ENCODE results near the gene SLC17A1. TPM values are rescaled to one million over a fixed set of nuclear protein-coding genes. Genes with fewer than 3 reads are reported as not detected.
A peak's percentile ranks its signal among the peaks of the same experiment; 100 is the strongest.

Gene SLC17A1
- total and polyA plus RNA-seq, 12 donors = 0.06 to 1.0 (median 0.23) TPM; not detected in 7

- Histone ChIP-seq H3K27ac (no peak overlapping the region), H3K4me1 (replicated peaks in 1 of 2) (no peaks in the 10 kb centered on the region), H3K36me3 (replicated peaks in 1 of 2) (no peaks in the 10 kb centered on the region), H3K9me3 (replicated peaks in 1 of 3) (no peaks in the 10 kb centered on the region), H3K4me3 (no peak overlapping the region), H3K27me3 (no peaks in the 10 kb centered on the region)
- DNase-seq = no peak
- TF ChIP-seq CTCF (IDR thresholded peaks at IDR 0.05) (no peak), POLR2A (IDR thresholded peaks at IDR 0.05) (no peak)
- 65 to 83% (median 74%) methylated on average over 2 of the region's 2 CpGs for WGBS, 4 donors
- intact Hi-C loops (cut with DNase I) = no loop called here
These were observed 12.7 kb upstream of the SLC17A1 start for GRCh38 chr6:25844518-25844917.

- H3K27me3 ChIP-seq = no peaks in the 10 kb centered on the region
- no peak for DNase-seq
- H3K4me1 ChIP-seq (replicated peaks in 1 of 2) = no peaks in the 10 kb centered on the region
- 86 to 100% (median 94%) methylated on average over 1 of the region's 1 CpG for WGBS, 4 donors
- no peak for TF ChIP-seq POLR2A (IDR thresholded peaks at IDR 0.05)
- no peaks in the 10 kb centered on the region for H3K36me3 ChIP-seq (replicated peaks in 1 of 2)
- H3K27ac ChIP-seq = no peak overlapping the region
- H3K9me3 ChIP-seq (replicated peaks in 1 of 3) = no peaks in the 10 kb centered on the region
- H3K4me3 ChIP-seq = no peak overlapping the region
- intact Hi-C loops (cut with DNase I) = no loop called here
These were observed 10.7 kb upstream of the SLC17A1 start for GRCh38 chr6:25842526-25842925.

- no peak for DNase-seq
- Histone ChIP-seq H3K9me3 (replicated peaks in 1 of 3) (no peaks in the 10 kb centered on the region), H3K36me3 (replicated peaks in 1 of 2) (no peaks in the 10 kb centered on the region), H3K27me3 (no peaks in the 10 kb centered on the region), H3K4me3 (no peak overlapping the region), H3K4me1 (replicated peaks in 1 of 2) (no peaks in the 10 kb centered on the region), H3K27ac (peak overlapping the region in 1 of 5 donors; percentile 6)
- no peak for TF ChIP-seq CTCF (IDR thresholded peaks at IDR 0.05)
- no peak for TF ChIP-seq POLR2A (IDR thresholded peaks at IDR 0.05)
- WGBS, 4 donors = 51 to 59% (median 52%) methylated on average over 8 of the region's 8 CpGs
- intact Hi-C loops (cut with DNase I) = no loop called here
These were observed 3.8 kb upstream of the SLC17A1 start for GRCh38 chr6:25835442-25836283.

GRCh38 chr6:25834950-25835349, 3.1 kb upstream of the SLC17A1 start:
- intact Hi-C loops (cut with DNase I) = no loop called here
- H3K4me1 ChIP-seq (replicated peaks in 1 of 2) = no peaks in the 10 kb centered on the region
- no peak overlapping the region for H3K4me3 ChIP-seq
- no peaks in the 10 kb centered on the region for H3K36me3 ChIP-seq (replicated peaks in 1 of 2)
- no peaks in the 10 kb centered on the region for H3K9me3 ChIP-seq (replicated peaks in 1 of 3)
- no peak overlapping the region for H3K27ac ChIP-seq
- no peak for DNase-seq
- H3K27me3 ChIP-seq = no peaks in the 10 kb centered on the region
- TF ChIP-seq CTCF (IDR thresholded peaks at IDR 0.05) = no peak
- no peak for TF ChIP-seq POLR2A (IDR thresholded peaks at IDR 0.05)
- WGBS, 4 donors = 48 to 66% (median 61%) methylated on average over 1 of the region's 1 CpG

GRCh38 chr6:25833136-25833535, 1.3 kb upstream of the SLC17A1 start:
- TF ChIP-seq CTCF (IDR thresholded peaks at IDR 0.05) (no peak), POLR2A (IDR thresholded peaks at IDR 0.05) (no peak)
- intact Hi-C loops (cut with DNase I) = no loop called here
- no peak overlapping the region for H3K27ac ChIP-seq
- no peaks in the 10 kb centered on the region for H3K36me3 ChIP-seq (replicated peaks in 1 of 2)
- H3K9me3 ChIP-seq (replicated peaks in 1 of 3) = no peaks in the 10 kb centered on the region
- H3K4me3 ChIP-seq = no peak overlapping the region
- no peaks in the 10 kb centered on the region for H3K4me1 ChIP-seq (replicated peaks in 1 of 2)
- no peaks in the 10 kb centered on the region for H3K27me3 ChIP-seq
- no peak for DNase-seq

All from adrenal gland (tissue), 12 donors.